RKO (cell line): ENCODE results near the gene MAD1L1.

Experiments
- DNase-seq: peaks from one replicate; pipeline ENCODE4 v3.0.0-alpha.2; 2016; ENCODE audit warnings: low spot score

The MAD1L1 gene

DNA sequence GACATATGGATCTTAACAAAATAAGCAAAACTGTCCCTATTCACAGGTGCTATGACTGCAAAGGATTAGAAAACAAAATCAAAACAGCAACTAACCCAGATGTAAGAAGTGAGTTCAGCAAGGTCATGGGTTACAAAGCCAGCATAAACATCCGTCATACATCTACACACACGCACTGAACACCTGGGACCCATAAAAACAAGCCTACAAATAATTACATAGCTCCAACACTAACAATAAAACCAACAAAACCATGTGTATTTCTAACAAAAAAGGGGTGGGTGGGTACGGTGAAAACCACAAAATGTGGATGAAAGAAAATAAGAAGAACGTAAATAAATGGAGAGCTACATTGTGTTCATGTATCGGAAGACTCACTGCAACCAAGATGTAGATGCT lies 305.8 kb downstream of the MAD1L1 start:
- no peak for DNase-seq

DNA sequence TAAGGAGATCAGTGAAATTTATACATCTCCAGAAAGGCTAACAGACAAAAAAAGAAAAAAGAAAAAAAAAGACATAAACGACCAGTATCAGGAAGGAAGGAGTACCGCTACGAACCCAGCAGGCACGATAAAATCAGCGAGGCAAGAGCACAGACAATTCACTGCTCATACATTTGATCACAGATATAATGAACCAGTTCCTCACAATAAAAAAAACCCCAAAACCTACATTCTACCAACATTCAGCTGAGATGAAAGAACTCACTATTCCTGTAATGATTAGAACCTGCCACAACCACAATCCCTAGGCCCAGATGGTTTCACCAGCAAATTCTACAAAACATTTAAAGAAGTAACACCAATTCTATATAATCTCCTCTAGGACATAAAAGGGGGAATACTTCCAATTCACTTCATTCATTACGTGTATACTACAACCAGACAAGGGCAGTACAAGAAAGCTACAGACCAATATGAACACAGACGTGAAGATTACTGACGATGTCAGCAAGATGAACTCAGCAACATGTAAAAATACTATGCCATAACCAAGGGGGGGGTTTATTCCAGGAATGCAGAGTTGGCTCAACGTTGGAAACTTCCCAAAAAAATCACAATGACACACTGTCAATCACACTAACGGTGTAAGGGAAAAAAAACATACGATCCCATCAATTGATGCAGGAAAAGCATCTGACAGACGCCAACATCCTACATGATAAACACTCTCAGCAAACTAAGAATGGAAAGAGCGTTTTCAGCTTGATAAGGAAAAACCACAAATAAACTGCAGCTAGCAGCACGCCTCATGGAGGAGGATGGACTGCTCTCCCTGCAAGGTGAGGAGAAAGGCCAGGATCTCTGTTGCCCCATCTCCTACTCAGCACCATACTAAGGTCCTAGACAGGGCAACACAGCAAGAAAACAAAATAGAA lies 306.5 kb downstream of the MAD1L1 start:
- no peak for DNase-seq

DNA sequence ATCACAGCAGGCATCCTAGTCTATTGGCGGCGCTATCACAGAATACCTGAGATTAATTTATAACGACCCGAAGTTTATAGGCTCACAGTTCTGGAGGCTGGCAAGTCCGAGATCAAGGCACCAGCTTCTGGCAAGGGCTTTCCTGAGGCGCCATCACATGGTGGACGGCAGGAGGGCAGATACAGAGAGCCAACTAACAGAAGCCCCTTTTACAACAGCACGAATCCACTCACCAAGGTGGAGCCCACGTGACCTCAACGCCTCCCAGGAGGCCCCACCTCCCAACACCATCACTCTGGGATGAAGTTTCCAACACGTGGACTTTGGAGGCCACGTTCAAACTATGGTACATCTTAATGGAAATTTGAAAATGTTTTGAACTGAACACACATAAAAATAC lies 307.4 kb downstream of the MAD1L1 start:
- no peak for DNase-seq

DNA sequence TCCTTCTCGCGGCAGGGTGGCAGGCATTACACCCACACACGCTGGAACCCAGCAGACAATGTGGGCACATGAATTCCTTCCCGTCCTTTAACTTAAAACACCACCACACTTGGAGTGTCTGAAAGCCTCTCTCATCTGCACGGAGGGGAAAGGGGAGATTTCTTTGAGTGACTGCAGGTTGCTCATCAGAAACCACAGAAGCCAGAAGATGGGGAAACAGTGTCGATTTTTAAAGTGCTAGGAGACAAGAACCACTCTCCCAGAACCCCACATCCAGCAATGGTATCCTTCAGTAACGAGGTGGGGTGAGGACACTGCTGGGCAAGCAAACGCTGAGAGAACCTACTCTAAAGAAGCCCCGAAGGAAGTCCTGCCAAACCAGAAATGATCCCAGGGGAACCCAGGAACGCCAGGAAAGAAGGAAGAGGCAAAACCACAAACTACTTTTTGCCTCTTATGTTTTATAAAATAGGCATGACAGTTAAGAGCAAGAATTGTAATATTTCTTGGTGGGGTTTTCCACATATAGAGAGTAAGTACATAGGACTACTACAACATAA lies 308.4 kb downstream of the MAD1L1 start:
- DNase-seq = no peak

DNA sequence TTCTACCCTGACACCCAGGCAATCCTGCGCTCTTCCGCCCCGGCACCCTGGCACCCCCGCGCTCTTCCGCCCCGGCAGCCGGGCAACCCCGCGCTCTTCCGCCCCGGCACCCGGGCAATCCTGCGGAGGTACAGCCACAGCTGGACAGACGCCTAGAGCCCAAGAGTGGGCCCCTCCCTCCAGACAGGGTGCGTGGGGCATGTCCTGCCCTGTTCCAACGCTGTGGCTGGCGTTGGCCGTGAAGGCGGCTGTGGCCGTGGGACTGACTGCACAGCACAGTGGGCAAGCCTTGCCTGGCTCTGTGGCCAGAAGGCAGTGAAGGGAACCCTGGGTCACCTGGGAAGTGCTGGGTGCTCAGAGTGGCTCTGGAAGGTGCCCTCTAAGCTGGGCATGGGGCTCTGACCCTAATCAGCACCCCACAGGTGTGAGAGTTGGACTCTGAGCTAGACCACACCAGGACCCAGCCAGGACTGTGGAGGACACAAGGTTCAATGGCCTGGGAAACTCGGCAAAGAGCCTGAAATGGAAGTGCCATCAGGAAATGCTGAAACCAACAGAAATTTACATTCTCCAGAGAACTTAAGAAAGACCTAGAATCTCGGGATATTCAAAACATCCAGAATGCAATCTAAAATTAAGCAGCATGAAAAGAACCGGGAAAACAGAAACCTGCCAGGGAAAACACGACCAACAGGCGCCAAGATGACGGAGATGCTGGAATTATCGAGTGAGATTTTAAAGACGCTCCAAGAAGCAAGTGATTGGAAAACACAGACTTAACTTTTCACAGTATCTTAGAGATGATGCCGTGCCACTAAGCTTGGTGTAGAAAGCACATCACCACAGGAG lies 309.1 kb downstream of the MAD1L1 start:
- DNase-seq = no peak

DNA sequence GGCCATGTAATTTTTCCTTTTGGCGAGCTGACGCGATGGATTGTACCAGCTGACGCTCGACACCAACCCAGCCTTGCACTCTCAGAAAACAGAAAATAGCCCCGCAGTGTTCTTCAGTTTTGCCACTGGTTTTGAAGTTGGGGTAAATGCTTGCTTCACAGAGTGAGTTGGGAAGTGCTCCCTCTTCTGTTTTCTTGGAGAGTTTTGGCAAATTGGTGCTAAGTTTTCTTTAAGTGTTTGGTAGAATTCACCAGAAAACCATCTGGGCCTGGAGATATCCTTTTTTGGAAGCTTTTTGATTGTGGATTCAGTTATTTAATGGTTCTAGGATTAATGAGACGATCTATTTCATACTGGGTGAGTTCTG lies 309.9 kb downstream of the MAD1L1 start:
- DNase-seq = no peak

DNA sequence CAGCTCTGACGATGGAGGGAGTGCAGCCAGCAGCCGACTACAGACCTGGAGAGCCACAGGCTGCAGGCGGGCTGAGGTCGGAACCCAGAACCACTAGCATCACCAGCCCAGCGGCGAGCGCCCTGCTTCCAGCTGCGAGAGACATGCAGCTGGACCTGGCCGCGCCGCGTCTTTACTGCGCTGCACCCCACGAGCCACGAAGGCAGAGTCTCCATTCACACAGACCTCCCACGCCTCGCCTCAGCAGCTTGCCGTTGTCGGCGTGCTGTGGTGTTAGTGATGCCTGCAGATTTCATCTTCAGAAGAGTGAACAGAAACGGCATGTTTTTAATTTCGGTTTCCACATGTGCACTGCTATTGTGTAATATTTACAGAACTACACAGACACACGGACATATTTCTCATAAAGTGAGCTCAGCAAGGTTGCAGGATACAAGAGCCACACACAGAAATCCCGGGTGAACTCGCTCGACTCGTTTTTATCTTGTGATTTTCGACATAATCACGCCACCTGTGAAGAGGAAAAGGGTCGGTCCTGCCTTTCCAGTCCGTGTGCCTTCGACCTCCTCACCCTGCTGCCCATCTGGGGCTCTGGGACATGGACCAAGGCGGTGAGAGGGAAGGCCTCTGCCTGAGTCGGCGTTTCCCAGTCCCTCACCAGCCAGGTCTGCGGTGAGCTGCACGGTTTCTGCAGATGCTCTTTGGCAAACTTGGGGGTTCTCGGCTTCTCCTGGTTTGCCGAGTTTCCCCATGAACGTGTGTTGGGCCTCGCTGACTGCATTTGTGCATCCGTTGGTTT lies 310.5 kb downstream of the MAD1L1 start:
- no peak for DNase-seq

DNA sequence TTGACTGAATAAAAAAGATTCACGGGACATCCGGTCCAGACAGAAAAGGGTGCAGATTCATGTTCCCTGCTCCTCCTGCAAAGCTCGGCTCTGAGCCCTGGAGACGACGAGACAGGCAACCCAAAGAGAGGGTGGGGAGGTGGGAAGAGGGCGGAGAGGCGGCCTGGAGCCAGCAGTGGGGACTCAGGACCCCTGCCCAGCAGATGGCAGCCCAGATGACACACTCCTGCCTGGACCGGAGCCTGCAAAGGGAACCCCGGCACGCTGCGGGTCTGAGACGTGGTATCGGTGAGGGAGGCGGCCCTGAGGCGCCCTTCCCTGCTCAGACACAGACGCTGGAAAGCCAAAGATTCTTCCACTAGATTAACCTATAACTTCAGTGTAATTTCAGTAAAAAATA lies 311.9 kb downstream of the MAD1L1 start:
- no peak for DNase-seq

DNA sequence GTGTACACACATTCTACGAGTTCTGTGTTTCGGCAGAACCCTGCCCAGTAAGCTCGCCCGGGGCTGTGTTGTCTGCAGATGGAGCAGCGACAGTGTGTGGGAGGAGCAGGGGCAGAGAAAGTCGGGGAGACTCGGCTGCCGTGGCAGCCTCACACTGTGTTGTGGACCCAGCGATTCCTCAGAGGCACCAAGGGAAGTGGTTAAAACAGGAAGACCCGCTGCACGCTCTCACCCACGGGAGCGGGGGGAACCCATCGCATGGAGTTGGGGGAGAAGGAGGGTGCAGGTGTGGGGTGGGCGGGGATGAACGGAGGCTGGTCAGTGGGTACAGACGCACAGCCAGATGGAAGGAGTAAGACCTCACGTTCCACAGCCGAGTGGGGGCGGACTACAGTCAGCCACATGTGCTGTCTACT lies 312.5 kb downstream of the MAD1L1 start:
- no peak for DNase-seq

DNA sequence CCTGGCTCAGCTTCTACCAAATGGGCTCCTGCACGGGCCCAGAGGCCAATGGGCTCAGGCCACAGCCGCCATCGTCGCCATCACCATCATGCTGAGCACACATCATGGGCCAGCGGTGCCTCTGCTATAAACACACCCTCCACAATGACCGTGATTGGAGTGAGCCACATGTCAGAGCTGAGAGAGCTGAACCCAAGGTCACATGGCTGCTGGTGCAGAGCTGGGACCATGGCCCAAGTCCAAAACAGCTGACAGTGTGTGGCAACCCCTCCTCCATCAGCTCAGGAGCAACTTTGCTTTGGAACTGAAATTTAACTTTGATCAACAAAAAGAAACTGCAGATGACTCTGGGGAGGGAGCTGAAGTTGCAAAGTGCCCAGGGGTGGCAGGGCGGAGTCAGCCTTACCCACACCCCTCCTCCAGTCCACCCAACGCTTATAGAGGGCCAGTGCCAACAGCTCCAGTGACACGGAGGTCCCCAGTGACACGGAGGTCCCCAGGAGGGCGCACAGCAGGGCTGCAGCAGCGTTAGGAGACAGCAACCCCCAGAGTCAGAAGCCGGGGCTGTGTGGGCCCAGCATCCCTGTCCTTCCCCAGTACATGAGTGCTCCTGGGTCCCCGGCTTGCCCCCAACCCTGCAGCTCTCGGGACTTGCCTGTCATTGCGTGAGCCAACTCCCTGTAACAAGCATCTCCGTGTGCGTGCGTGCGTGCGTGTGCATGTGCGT lies 313.0 kb downstream of the MAD1L1 start:
- no peak for DNase-seq

DNA sequence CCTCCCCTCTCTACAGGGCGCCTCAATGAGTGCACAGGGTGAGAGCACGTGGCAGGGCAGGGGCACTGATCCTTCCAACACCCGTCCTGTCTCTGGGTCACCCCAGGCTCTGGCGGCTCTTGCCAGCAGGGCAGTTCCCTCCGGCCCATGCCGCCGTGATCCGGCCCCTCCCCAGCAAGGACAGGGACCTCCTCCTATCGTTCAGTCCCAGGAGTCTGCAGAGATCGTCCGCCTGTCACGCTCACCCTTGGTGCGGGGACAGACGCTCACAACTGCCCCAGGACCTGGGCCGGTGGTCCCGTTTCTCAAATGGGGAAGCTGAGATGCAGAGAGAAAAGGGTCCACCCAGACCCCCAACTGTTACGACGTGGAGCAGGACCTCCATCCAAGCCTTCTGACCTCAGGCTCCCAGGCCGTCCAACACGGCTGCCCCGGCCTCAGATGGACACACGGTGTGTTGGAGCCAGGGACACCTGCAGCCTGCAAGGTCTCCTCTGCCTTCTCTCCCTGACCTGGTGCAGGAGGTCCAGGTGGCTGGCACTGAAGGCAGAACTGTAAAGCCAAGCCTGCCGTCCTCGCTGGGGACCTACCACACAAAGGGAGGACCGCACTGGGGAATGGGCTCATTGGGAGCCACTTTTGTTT lies 313.7 kb downstream of the MAD1L1 start:
- no peak for DNase-seq

DNA sequence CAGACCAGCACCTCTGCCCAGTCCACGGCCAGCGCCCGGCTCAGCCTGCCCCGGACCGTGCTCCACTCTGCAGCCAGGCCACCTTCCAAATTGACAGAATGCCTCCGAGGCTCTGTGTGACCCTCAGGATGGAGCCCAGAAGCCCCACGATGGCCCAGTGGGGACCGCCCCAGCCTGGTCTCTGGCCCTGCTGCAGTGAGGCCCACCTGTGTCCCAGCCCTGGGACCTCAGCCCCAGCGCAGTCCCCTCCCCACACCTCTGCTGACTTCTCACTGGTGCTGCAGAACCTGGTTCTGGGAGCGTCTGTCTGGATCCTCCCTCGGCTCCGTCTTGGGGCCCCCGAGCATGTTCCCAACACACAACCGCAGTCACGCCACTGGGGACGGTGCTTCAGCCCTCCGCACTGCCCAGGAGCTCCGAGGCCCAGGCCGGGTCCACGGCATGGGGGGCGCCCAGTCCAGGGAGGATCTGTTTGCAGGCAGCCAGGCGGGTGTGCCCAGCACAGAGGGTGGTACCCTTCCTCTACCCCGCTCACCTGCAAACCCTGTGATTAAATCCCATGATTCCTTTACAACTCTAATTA lies 314.6 kb downstream of the MAD1L1 start:
- DNase-seq = no peak

DNA sequence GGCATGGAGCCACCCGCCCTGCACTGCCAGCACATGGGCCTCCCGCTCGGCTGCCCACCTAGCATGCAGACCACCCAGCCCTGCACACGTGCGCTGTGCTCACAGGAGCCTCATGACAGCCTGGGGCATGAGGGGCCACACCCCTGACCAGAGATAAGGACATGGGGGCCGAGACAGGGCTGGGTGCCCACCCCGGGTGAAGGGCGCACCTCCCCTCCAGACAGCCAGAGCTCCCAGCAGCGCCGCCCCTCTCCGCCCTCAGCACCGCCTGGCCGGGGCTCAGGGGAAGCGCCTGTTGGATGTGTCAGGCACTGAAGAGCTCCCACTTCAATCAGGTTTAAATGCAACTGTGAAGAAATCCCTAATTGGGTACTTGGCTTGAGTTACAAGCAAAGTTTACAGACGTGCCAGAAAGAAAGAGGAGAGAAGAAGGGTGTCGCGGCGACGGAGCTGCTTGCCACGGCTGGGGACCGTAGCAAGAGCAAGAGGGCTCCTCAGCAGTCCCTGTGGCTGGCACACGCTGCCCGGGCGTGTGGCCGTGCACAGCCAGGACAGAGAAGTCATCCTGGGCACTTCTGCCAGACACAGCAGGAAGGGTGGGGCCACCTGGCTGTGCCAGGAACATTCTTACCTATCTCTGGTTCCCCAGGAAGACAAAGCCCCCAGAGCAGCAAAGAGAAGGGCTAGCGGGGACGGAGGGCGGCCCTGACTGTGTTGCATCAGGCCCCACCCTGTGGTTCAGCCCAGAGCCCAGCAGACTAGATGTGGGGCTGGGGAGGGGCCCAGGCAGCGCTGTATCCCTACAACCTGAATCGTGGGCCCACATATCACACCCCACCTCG lies 315.3 kb downstream of the MAD1L1 start:
- no peak for DNase-seq

DNA sequence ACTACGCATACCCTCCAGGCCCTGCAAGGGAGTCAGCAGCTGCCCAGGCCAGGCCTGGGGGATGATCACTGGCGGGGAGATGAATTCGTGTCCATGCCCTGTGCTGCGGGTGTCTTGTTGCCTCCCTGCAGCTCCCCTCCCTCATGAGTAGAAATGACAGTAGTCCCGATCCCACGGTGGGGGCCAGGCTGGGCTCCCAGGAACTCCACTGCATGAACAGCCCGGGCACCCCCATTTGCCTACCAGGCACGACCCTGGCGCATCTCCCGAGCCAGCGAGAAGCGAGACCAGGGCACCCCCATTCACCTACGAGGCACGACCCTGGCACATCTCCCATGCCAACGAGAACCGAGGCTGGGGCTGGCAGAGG lies 316.2 kb downstream of the MAD1L1 start:
- no peak for DNase-seq

DNA sequence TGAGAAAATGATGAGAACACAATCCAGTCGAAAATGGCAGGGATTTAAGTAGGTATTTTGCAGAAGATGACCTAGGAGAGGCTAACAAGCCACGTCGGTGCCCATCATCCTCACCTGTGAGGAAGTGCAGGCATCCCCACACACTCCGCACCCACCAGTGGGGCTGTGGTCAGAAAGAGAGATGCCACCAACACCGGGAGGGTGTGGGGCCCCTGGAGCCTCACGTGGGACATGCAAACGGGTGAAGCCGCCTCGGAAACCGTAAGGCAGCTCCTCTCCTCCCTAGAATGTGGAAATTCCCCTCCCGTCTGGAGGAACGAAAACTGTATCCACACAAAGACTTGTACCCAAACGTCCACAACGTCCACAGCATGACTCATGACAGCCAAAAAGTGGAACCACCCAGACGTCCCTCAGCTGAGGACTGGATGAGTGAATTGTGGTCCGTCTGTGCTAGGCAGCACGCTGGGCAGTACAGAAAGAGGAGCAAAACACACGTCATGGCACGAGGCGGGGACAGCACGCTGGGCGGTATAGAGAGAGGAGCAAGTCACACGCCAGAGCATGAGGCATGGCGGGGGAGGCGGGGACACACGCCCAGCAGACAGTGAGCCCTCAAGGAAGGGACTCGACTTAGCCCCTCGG lies 316.7 kb downstream of the MAD1L1 start:
- DNase-seq = no peak

DNA sequence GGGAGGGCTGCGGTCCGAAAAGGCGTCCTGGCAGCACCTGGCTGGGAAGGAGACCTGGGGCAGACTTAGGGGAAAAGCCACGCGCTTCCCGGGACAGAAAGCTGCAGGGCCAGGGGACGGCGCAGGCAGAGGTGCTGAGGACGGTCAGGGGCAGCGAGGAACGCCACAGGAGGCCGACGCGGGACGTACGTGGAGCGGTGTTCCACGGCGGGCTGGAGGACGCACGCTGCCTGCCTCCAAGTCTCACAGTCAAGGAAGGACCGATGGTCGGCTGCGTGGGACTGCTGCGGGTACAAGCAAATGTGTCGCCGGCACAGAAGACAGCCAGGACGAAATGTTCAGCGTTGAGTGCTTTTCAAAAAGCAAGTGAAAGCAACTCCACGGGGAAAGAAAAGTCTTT lies 317.4 kb downstream of the MAD1L1 start:
- no peak for DNase-seq

DNA sequence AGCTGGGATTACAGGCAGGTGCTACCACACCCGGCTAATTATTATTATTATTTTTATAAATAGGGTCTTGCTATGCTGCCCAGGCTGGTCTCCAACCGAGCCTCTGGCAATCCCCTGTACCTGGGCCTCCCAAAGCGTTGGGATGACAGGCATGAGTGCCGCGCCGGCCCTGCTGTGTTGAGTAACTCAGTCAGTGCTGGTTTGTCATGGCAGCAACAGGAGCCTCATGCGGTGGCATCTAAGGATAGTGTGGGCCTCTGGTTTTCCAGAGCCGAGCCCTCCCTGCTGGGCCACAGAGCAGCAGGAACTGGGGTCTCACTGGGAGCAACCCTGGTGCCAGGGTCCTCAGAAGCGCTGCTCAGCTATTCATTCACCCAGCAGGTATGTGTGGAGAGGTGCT lies 318.0 kb downstream of the MAD1L1 start:
- no peak for DNase-seq

DNA sequence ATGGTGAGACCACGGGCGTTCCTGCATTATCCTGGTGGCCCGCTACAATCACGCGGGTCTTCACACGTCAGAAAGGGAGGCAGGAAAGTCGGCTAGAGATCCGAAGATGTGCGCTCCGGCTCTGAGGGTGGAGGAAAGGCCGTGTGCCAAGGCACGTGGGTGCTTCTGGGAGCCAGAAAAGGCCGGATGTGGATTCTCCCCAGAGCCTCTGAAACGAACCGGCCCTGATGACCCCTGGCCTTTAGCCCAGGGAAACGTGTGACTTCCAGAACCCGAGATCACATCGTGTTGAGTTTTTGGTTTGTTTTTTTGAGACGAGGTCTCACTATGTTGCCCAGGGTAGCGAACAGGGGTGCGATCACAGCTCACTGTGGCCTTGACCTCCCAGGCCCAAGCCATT lies 318.4 kb downstream of the MAD1L1 start:
- no peak for DNase-seq
